ENCODE data around the gene TTC23.
A peak's percentile ranks its signal among the peaks of the same experiment; 100 is the strongest.
"Not testable (repeated sequence)": the region's sequence is repeated elsewhere in the genome, so short reads cannot be mapped to it uniquely, and the experiment has no call there.

Gene TTC23

DNA sequence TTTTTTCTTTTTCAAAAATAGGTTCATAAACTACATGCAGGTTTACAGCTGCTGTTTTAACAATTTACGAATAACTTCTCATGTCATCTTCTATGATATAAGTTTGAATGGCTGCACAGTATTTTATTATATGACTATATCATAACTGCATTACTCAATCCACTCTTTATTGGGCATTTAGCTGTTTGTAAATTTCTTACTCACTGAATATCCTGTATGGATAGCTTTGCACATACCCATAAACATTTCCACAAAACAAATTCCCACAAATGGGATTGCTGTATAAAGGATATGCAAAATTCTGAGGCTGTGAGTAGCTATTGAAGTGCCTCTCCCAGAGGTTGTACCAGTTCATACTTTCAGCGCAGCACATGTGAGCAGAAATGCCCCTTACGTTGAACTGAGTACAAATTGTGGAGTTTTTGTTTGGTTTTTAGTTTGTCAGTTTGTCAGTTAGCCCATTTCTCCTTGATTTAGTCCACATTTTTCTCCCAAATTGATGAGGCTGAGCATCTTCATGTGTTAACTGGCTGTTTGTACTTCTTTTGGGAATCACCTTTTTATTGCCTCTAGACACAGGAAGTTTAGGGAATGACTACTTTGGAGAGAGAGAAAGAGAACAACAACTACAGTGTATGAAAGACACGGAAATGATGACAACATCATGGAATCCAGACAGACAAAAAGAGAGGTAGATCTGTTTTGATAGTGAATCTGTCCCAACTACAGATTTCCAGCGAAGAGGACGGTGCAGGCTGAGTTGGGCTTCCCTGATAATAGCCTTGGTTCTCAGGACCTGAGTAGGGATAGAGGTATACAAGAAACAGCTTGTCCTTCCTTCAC, 24.8 kb downstream of the TTC23 start:
- DNase-seq (ENCODE audit: insufficient read length) = no peak
- no peak for FAIRE-seq
- TF ChIP-seq POLR2A (IDR thresholded peaks at IDR 0.05; ENCODE audit: low read depth, low read length) (no peak), POLR2AphosphoS5 (IDR thresholded peaks at IDR 0.05; ENCODE audit: low read depth, low read length) (no peak), TAF1 (IDR thresholded peaks at IDR 0.05; ENCODE audit: borderline replicate concordance, low read depth, low read length) (no peak)

DNA sequence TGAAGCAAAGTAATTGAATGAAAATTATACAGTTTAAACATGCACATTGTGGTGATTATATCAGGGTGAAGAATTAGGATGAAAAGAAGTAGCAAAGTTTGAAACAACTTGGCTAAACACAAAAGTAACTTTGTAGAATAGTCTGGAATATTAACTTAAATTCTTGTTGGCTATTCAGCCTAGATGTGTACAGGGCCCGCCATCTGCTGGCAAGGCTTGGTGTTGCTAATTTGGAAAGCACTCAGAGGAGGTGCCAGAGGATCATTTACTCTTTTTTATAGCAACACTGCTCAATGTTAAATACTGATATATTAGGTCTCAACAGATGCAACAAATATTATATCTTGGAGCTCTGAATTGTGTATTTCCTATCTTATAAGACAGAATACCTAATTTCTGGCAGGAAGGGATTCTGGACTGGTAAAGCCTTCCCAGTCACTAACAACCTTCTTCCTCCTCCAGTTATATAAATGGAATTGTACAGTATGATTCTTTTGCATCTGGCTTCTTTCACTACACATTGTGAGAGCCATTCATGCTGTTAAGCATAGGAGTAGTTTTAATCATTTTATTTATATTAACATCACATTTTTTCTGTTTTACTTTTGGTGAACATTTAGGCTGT, 36.1 kb downstream of the TTC23 start:
- TF ChIP-seq POLR2A (IDR thresholded peaks at IDR 0.05; ENCODE audit: low read depth, low read length) (no peak), TAF1 (IDR thresholded peaks at IDR 0.05; ENCODE audit: borderline replicate concordance, low read depth, low read length) (no peak), POLR2AphosphoS5 (IDR thresholded peaks at IDR 0.05; ENCODE audit: low read depth, low read length) (no peak)
- peak; percentile 29 for DNase-seq (ENCODE audit: insufficient read length)
- FAIRE-seq = peak; percentile 84

DNA sequence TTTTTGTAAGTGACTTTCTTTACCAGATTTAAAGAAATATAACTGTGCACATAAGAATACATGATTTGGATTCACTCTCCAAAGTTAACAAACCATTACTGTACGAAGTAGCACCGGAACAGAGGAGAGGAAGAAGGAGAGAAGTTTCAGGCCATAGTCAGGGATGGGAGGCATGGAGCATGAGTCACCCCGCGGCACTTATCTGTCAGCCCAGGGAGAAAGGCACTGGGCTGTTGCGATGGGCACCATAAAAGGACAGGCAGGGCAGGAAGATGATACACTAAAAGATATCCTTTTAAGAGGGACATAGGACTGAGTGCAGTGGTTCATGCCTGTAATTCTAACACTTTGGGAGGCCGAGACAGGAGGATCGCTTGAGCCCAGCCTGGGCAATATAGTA, 37.0 kb downstream of the TTC23 start:
- TF ChIP-seq POLR2A (IDR thresholded peaks at IDR 0.05; ENCODE audit: low read depth, low read length) = no peak
- no peak for TF ChIP-seq POLR2AphosphoS5 (IDR thresholded peaks at IDR 0.05; ENCODE audit: low read depth, low read length)
- no peak for TF ChIP-seq TAF1 (IDR thresholded peaks at IDR 0.05; ENCODE audit: borderline replicate concordance, low read depth, low read length)
- DNase-seq (ENCODE audit: insufficient read length) = no peak
- FAIRE-seq = no peak

DNA sequence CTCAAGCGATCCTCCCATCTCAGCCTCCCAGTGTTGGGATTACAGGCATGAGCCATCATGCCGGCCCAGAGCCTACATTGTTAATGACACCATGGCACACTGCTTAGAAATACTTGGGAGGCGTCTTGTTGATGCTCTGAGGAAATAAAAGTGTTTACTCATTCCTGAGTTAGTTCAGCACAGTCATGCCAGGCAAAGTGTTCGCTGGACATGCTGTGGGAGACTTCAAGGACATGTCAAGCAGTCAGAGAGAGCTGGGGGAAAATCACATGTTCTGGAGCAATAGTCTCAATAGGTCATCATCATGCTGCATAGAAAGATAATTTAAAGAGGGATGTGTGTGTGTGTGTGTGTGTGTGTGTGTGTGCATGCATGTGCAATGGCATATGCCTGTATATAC, 37.5 kb downstream of the TTC23 start:
- TF ChIP-seq TAF1 (IDR thresholded peaks at IDR 0.05; ENCODE audit: borderline replicate concordance, low read depth, low read length) = no peak
- TF ChIP-seq POLR2A (IDR thresholded peaks at IDR 0.05; ENCODE audit: low read depth, low read length) = no peak
- TF ChIP-seq POLR2AphosphoS5 (IDR thresholded peaks at IDR 0.05; ENCODE audit: low read depth, low read length) = no peak
- FAIRE-seq (no peak), DNase-seq (ENCODE audit: insufficient read length) (no peak)

DNA sequence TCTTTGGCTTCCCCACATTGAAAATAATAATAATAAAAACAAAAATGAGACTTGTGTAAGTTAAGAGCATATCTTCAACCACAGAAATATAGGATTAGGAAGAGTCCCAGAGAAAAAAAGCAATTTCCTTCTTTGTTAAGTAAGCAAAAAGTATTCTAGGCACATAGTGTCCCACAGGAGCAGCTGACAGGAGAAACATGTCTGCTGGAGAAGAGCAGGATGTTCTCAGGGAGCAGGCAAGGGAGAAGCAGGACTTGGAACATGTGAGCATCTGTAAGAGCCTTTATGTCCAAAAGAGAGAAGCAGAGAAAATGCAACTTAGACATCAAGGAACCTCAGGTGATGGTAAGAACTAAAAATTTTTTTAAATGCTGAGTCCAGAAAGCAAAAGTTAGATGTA, 39.0 kb downstream of the TTC23 start:
- FAIRE-seq = no peak

DNA sequence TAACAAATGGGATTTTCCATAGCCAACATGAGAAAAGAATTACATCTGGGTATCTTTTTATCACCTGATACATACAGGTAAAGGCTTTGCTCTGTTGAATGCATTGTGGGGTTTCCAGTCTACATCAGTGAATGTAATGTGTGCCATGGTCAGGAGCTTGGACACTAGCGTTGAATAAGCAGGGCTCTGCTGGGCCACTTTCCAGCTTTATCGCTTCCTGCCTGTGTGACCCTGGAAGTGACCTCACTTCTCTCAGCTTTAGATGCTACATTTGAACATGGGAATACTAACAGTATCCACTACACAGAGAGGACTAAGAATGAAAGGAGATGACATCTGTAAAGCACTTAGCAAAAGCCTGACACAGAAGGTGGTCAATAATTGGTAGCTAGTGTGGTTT, 40.1 kb downstream of the TTC23 start:
- FAIRE-seq (no peak), DNase-seq (ENCODE audit: insufficient read length) (no peak)
- TF ChIP-seq POLR2A (IDR thresholded peaks at IDR 0.05; ENCODE audit: low read depth, low read length) (no peak), POLR2AphosphoS5 (IDR thresholded peaks at IDR 0.05; ENCODE audit: low read depth, low read length) (no peak), TAF1 (IDR thresholded peaks at IDR 0.05; ENCODE audit: borderline replicate concordance, low read depth, low read length) (no peak)

More for the DNA sequence above, 39.0 kb downstream of the TTC23 start:
- DNase-seq (ENCODE audit: insufficient read length) = no peak
- TF ChIP-seq TAF1 (IDR thresholded peaks at IDR 0.05; ENCODE audit: borderline replicate concordance, low read depth, low read length) = no peak
- no peak for TF ChIP-seq POLR2A (IDR thresholded peaks at IDR 0.05; ENCODE audit: low read depth, low read length)
- TF ChIP-seq POLR2AphosphoS5 (IDR thresholded peaks at IDR 0.05; ENCODE audit: low read depth, low read length) = no peak

DNA sequence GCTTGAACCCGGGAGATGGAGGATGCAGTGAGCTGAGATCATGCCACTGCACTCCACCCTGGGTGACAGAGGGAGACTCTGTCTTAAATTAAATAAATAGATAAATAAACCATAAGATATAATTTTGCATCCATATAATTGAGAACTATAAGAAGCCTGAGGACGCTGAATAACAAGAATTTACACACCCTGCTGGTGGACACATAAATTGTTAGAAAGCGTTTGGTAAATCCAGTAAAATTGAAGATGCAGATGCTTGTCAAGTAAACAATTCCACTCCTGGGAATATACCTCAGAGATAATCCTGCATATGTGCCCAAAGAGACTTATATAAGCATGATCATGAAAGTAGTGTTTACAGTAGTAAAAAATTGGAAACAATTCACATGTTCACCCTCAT, 41.7 kb downstream of the TTC23 start:
- FAIRE-seq (no peak), DNase-seq (ENCODE audit: insufficient read length) (no peak)
- TF ChIP-seq POLR2A (IDR thresholded peaks at IDR 0.05; ENCODE audit: low read depth, low read length) = no peak
- TF ChIP-seq POLR2AphosphoS5 (IDR thresholded peaks at IDR 0.05; ENCODE audit: low read depth, low read length) = no peak

DNA sequence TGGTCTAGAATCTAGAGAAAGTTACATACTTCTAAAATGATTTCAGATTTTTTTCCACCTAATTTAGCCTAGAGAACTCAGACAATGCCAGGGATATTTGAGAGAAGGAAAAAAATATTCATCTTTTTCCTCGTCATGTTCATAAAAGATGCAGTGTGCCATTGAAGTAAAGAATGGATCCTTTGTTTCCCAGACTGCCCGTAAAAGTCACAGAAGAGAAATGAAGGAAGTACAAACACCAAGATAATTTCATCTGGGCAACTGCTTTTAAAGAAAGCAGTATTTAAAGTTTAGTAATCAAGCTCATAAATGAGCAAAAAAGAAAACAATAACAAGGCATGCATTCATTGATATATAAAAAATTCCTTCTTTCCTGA, 47.2 kb downstream of the TTC23 start:
- DNase-seq (ENCODE audit: insufficient read length) = no peak
- no peak for TF ChIP-seq TAF1 (IDR thresholded peaks at IDR 0.05; ENCODE audit: borderline replicate concordance, low read depth, low read length)
- no peak for TF ChIP-seq POLR2AphosphoS5 (IDR thresholded peaks at IDR 0.05; ENCODE audit: low read depth, low read length)
- no peak for TF ChIP-seq POLR2A (IDR thresholded peaks at IDR 0.05; ENCODE audit: low read depth, low read length)
- no peak for FAIRE-seq

DNA sequence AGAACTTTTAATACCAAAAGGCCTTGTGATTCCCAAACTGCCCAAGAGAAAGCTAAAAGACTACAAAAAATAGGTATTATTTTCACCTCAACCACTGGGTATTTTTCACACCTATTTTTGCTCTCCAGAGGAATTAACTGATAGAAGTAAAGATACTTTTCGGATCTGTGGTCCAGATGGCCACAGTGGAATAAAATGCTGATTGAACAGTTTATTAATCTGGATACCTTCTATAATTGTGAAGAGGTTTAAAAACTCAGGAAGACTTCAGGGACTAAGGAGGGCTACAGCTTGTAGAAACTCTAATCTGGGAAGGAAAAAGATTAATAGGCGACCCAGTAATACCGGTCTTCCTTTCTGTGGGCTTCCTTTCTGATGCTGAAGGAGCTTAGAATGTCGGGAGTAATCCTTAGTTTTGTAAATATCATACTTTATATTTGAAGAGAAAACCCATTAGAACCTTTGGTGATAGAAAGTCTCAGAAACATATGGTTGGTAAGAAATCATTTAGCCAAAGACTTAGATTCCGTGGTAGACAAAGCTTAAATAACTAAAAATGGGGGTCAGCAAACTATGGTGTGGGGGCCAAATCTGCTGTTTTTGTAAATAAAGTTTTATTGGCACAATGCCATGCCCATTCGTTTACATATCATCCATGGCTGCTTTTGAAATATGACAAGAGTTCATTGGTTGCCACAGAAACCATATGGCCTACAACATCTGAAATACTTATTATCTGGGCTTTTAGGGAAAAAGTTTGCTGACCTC, 47.8 kb downstream of the TTC23 start:
- no peak for TF ChIP-seq TAF1 (IDR thresholded peaks at IDR 0.05; ENCODE audit: borderline replicate concordance, low read depth, low read length)
- no peak for TF ChIP-seq POLR2A (IDR thresholded peaks at IDR 0.05; ENCODE audit: low read depth, low read length)
- no peak for TF ChIP-seq POLR2AphosphoS5 (IDR thresholded peaks at IDR 0.05; ENCODE audit: low read depth, low read length)
- no peak for FAIRE-seq

DNA sequence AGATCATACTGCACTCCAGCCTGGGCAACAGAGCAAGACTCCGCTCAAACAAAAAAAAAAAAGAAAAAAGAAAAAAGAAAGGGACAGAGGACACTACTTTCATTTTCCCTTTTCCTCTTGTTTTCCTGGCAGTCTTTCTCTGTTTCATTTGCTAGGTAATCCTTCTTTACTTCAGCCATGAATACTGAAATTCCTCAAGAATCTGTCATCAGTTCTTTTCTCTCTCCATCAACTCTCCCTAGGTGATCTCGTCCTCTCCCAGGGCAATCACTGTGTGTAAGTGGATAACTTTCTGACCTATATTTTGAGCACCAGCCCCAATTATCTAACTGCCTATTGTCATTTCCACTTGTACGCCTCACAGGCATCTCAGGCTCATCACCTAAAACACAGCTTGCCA, 51.5 kb downstream of the TTC23 start:
- TF ChIP-seq POLR2A (IDR thresholded peaks at IDR 0.05; ENCODE audit: low read depth, low read length) = no peak
- no peak for TF ChIP-seq POLR2AphosphoS5 (IDR thresholded peaks at IDR 0.05; ENCODE audit: low read depth, low read length)
- TF ChIP-seq TAF1 (IDR thresholded peaks at IDR 0.05; ENCODE audit: borderline replicate concordance, low read depth, low read length) = no peak
- FAIRE-seq = no peak
- no peak for DNase-seq (ENCODE audit: insufficient read length)

More for the DNA sequence above, 47.8 kb downstream of the TTC23 start:
- DNase-seq (ENCODE audit: insufficient read length) = no peak

DNA sequence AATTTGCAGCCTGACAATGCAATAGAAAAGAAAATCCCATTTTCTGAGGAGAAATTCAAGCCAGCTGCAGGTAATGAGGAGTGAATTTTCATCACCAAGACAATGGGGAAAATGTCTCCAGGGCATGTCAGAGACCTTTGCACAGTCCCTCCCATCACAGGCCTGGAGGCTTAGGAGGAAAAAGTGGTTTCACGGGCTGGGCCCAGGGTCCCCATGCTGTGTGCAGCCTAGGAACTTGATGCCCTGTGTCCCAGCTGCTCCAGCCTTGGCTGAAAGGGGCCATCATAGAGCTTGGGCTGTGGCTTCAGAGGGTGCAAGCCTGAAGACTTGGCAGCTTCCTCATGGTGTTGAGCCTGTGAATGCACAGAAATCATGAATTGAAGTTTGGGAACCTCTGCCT, 57.2 kb downstream of the TTC23 start:
- FAIRE-seq; DNase-seq (ENCODE audit: insufficient read length): not testable (repeated sequence)

DNA sequence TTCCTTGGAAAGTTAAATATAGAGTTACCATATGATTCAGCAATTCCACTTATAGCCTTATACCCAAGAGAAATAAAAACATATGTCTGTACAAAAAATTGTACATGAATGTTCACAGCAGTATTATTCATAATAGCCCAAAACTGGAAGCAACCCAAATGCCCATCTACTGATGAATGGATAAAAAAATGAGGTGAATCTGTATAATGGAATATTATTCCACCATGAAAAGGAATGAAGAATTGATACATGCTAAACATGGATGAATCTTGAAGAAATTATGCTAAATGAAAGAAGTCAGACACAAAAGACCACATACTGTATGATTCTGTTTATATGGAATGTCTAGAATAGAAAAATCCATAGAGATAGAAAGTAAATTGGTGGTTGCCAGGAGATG, 61.4 kb downstream of the TTC23 start:
- FAIRE-seq = no peak
- TF ChIP-seq POLR2A (IDR thresholded peaks at IDR 0.05; ENCODE audit: low read depth, low read length) (no peak), TAF1 (IDR thresholded peaks at IDR 0.05; ENCODE audit: borderline replicate concordance, low read depth, low read length) (no peak), POLR2AphosphoS5 (IDR thresholded peaks at IDR 0.05; ENCODE audit: low read depth, low read length) (no peak)
- no peak for DNase-seq (ENCODE audit: insufficient read length)

All from GM12892 (cell line).